Stimulated activated CD4-positive, alpha-beta T cell treated with anti-CD3 and anti-CD28 coated beads, Interleukin-4, amount 100 ng/mL, for 1 hour (primary cell): ENCODE results near the gene BBX.

Source experiments
- DNase-seq: peaks from one replicate; pipeline ENCODE4 v3.0.0-alpha.2; 2020

BBX gene

GRCh38 chr3:107854733-107855132 lies 332.0 kb downstream of the BBX start:
- DNase-seq: no peak

GRCh38 chr3:107855710-107856109 lies 332.9 kb downstream of the BBX start:
- no peak for DNase-seq

- DNase-seq: no peak
These were observed 335.1 kb downstream of the BBX start for GRCh38 chr3:107857854-107858253.

DNA sequence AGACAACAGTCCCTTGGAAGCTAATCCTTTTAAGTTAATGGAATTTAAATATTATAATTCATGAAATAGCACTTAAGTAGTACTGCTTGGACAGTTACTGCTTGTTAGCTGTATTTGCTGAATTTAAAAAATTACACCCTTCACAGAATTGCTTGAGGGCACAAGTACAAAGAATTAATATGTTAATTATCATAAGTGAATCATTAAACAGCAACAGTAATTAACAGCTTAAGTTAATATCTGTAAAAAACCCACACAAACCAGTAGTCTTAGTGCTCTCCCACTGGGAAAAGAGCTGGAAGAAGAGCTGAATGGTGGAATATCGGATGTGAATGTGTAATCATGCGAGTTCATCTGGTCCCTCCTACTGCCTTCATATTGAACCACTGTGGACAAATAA lies 336.1 kb downstream of the BBX start:
- DNase-seq: no peak
